OCI-M2 (cell line): ENCODE measurements around the gene GOLGA8S.
"Not testable (repeated sequence)": the region's sequence is repeated elsewhere in the genome, so short reads cannot be mapped to it uniquely, and the experiment has no call there.

Experiments used
- DNase-seq: peaks from one replicate; lab custom pipeline; 2025; ENCODE audit not compliant: unreplicated experiment; lab: John Stamatoyannopoulos, UW

GOLGA8S gene

GRCh38 chr15:23397779-23398178, 43.2 kb downstream of the GOLGA8S start:
- no peak for DNase-seq

GRCh38 chr15:23398357-23398756, 43.8 kb downstream of the GOLGA8S start:
- not testable (repeated sequence) for DNase-seq

- not testable (repeated sequence) for DNase-seq
These were observed 44.7 kb downstream of the GOLGA8S start for GRCh38 chr15:23399207-23399606.

- DNase-seq = no peak
These were observed 47.1 kb downstream of the GOLGA8S start for GRCh38 chr15:23401627-23402026.

GRCh38 chr15:23402140-23402539, 47.6 kb downstream of the GOLGA8S start:
- DNase-seq = no peak

- no peak for DNase-seq
These were observed 48.0 kb downstream of the GOLGA8S start for GRCh38 chr15:23402544-23402943.

- no peak for DNase-seq
These were observed 49.0 kb downstream of the GOLGA8S start for GRCh38 chr15:23403550-23403949.

GRCh38 chr15:23411841-23412240, 57.3 kb downstream of the GOLGA8S start:
- DNase-seq = no peak

GRCh38 chr15:23412881-23413600, 58.5 kb downstream of the GOLGA8S start:
- DNase-seq = not testable (repeated sequence)
